HL-60 (cell line): ENCODE measurements around the gene CLN5.

ENCODE experiments used
- DNase-seq, 2 experiments: peaks; one replicate each; pipeline ENCODE4 v3.0.0-alpha.2; 2010 to 2020; ENCODE audit warnings: low read depth in 1 of 2, low spot score in 1 of 2
- H3K27ac ChIP-seq: fragments of 250-450 bp; sonication (Bioruptor Pico); replicated peaks from 2 replicates; pipeline ENCODE4 v1.5.1; 2020; ENCODE audit warnings: mild to moderate bottlenecking, moderate library complexity
- H3K27me3 ChIP-seq: fragments of 250-450 bp; sonication (Bioruptor Pico); 2 replicates; pipeline ENCODE4 v1.5.1; 2021; ENCODE audit warnings: mild to moderate bottlenecking, moderate library complexity; ENCODE audit not compliant: insufficient read depth, poor library complexity, severe bottlenecking
- H3K4me3 ChIP-seq: replicated peaks from 2 replicates; pipeline ENCODE4 v1.5.1; 2011; ENCODE audit warnings: mild to moderate bottlenecking, control low read depth, low read length; ENCODE audit not compliant: insufficient read depth
- GABPA ChIP-seq: IDR thresholded peaks from 2 replicates; pipeline ENCODE4 v1.6.1; 2012; ENCODE audit warnings: low read depth
- POLR2AphosphoS5 ChIP-seq: IDR thresholded peaks from 2 replicates; pipeline ENCODE4 v1.6.1; 2012; ENCODE audit warnings: low read depth
- SPI1 ChIP-seq: IDR thresholded peaks from 2 replicates; pipeline ENCODE4 v1.6.1; 2012; ENCODE audit warnings: low read depth, mild to moderate bottlenecking, borderline replicate concordance
- TF ChIP-seq, protein P1 (sequence below): IDR thresholded peaks from 2 replicates; pipeline ENCODE4 v1.6.1; 2012; ENCODE audit warnings: low read depth; ENCODE audit not compliant: insufficient replicate concordance
- TF ChIP-seq, protein P2 (sequence below): IDR thresholded peaks from one replicate; pipeline ENCODE4 v1.5.1; 2011; ENCODE audit warnings: low read length, control low read depth, inconsistent platforms; ENCODE audit not compliant: insufficient read depth

The CLN5 gene

DNA sequence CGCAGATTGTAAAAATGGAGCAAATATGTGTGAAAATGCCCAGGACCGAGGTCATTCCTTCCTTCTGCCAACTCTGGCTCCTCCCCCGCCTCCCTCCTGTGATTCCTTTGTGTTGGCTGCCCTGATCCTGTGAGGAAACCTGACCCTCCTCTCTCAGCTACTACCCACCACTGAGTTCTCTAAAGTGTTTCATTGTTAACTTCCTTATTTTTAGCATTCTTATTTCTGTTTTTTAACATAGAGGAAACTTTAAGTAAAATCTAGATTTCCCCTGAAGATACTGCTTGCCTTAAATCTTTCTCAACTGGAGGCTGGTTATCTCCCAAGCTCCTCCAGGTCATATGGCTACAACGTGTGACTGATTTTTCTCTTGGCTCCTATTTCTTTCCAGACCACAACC is 56.8 kb downstream of the CLN5 start:
- DNase-seq, result peak in 1 of 2 experiments; percentile 67
- Histone ChIP-seq H3K27ac (peak overlapping the region; percentile 28), H3K27me3 (no peaks in the 10 kb centered on the region), H3K4me3 (no peak overlapping the region)
- TF ChIP-seq, protein P1, sequence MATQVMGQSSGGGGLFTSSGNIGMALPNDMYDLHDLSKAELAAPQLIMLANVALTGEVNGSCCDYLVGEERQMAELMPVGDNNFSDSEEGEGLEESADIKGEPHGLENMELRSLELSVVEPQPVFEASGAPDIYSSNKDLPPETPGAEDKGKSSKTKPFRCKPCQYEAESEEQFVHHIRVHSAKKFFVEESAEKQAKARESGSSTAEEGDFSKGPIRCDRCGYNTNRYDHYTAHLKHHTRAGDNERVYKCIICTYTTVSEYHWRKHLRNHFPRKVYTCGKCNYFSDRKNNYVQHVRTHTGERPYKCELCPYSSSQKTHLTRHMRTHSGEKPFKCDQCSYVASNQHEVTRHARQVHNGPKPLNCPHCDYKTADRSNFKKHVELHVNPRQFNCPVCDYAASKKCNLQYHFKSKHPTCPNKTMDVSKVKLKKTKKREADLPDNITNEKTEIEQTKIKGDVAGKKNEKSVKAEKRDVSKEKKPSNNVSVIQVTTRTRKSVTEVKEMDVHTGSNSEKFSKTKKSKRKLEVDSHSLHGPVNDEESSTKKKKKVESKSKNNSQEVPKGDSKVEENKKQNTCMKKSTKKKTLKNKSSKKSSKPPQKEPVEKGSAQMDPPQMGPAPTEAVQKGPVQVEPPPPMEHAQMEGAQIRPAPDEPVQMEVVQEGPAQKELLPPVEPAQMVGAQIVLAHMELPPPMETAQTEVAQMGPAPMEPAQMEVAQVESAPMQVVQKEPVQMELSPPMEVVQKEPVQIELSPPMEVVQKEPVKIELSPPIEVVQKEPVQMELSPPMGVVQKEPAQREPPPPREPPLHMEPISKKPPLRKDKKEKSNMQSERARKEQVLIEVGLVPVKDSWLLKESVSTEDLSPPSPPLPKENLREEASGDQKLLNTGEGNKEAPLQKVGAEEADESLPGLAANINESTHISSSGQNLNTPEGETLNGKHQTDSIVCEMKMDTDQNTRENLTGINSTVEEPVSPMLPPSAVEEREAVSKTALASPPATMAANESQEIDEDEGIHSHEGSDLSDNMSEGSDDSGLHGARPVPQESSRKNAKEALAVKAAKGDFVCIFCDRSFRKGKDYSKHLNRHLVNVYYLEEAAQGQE, result no peak
- no peak for TF ChIP-seq SPI1
- TF ChIP-seq GABPA, result no peak
- no peak for TF ChIP-seq POLR2AphosphoS5
- TF ChIP-seq, protein P2, sequence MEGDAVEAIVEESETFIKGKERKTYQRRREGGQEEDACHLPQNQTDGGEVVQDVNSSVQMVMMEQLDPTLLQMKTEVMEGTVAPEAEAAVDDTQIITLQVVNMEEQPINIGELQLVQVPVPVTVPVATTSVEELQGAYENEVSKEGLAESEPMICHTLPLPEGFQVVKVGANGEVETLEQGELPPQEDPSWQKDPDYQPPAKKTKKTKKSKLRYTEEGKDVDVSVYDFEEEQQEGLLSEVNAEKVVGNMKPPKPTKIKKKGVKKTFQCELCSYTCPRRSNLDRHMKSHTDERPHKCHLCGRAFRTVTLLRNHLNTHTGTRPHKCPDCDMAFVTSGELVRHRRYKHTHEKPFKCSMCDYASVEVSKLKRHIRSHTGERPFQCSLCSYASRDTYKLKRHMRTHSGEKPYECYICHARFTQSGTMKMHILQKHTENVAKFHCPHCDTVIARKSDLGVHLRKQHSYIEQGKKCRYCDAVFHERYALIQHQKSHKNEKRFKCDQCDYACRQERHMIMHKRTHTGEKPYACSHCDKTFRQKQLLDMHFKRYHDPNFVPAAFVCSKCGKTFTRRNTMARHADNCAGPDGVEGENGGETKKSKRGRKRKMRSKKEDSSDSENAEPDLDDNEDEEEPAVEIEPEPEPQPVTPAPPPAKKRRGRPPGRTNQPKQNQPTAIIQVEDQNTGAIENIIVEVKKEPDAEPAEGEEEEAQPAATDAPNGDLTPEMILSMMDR, result no peak

DNA sequence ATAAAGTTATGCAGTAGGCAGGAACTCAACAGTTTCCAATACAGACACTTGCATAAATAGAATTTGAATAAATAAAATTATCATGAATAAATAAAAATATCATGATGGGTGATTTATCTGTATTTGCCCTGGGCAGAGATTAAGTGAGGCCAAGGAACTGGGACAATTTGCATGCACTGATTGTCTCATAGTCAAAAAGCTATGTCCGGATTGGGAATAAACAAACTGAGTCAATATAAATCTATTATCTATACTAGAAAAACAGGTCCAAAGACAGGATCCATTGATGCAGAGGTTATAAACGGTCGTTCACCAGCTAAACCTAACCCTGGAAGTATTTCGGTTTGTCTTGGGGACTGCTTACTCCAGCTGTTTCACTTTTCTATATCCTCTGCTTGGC is 61.3 kb downstream of the CLN5 start:
- no peak overlapping the region for H3K27ac ChIP-seq

More for the DNA sequence above, 61.3 kb downstream of the CLN5 start:
- no peak for TF ChIP-seq GABPA
- TF ChIP-seq SPI1, result no peak
- no peak for TF ChIP-seq POLR2AphosphoS5
- TF ChIP-seq, protein P2, result no peak
- no peak for DNase-seq
- Histone ChIP-seq H3K27me3 (no peaks in the 10 kb centered on the region), H3K4me3 (no peak overlapping the region)
